GM06990 (cell line): ENCODE data around the gene SPRYD3.

Experiments
- DNase-seq: peaks from one replicate; pipeline ENCODE4 v3.0.0-alpha.2; 2011; ENCODE audit not compliant: insufficient read length; ENCODE audit errors: extremely low read depth
- H3K27me3 ChIP-seq: replicated peaks from 2 replicates; pipeline ENCODE4 v1.6.0; 2011; ENCODE audit warnings: low read length; ENCODE audit not compliant: control insufficient read depth, insufficient read depth
- H3K36me3 ChIP-seq: 2 replicates; pipeline ENCODE4 v1.5.1; 2011; ENCODE audit warnings: low read length; ENCODE audit not compliant: control insufficient read depth, insufficient read depth
- H3K4me3 ChIP-seq: replicated peaks from 2 replicates; pipeline ENCODE4 v1.5.1; 2011; ENCODE audit warnings: low read depth, mild to moderate bottlenecking, control low read depth, low read length
- TF ChIP-seq, protein P1 (sequence below): IDR thresholded peaks from 2 replicates; pipeline ENCODE4 v1.5.1; 2011; ENCODE audit warnings: low read length, control low read depth, mild to moderate bottlenecking, inconsistent platforms; ENCODE audit not compliant: insufficient read depth, poor library complexity, severe bottlenecking

Gene SPRYD3

GRCh38 chr12:53074283-53074998, 4.7 kb downstream of the SPRYD3 start:
- no peaks in the 10 kb centered on the region for H3K27me3 ChIP-seq
- TF ChIP-seq, protein P1, sequence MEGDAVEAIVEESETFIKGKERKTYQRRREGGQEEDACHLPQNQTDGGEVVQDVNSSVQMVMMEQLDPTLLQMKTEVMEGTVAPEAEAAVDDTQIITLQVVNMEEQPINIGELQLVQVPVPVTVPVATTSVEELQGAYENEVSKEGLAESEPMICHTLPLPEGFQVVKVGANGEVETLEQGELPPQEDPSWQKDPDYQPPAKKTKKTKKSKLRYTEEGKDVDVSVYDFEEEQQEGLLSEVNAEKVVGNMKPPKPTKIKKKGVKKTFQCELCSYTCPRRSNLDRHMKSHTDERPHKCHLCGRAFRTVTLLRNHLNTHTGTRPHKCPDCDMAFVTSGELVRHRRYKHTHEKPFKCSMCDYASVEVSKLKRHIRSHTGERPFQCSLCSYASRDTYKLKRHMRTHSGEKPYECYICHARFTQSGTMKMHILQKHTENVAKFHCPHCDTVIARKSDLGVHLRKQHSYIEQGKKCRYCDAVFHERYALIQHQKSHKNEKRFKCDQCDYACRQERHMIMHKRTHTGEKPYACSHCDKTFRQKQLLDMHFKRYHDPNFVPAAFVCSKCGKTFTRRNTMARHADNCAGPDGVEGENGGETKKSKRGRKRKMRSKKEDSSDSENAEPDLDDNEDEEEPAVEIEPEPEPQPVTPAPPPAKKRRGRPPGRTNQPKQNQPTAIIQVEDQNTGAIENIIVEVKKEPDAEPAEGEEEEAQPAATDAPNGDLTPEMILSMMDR = no peak
- no peak overlapping the region for H3K4me3 ChIP-seq
- H3K36me3 ChIP-seq = peaks cover 22% of the 10 kb centered on the region
- DNase-seq = no peak

DNA sequence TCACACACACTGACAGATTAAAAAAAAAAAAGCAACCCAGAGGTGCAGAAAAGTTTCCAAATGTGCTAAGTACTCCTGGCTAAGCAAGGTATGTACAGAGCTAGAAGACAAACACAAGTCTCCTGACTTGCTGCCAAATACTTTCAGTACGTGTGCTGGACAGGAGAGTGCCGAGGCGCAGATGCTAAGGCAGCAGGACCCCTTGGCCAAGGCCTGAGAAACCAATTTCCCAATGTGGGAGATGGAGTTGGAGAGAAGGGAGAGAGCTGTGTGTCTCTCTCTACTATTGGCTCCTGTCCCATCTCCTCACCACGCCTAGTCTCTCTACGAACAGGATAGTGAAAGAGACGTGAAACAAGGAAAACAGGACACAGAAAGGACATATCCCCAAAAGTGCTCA, 5.3 kb downstream of the SPRYD3 start:
- no peak for DNase-seq
- TF ChIP-seq, protein P1 = no peak
- Histone ChIP-seq H3K27me3 (no peaks in the 10 kb centered on the region), H3K4me3 (no peak overlapping the region), H3K36me3 (peaks cover 22% of the 10 kb centered on the region)

GRCh38 chr12:53071591-53072551, 7.3 kb downstream of the SPRYD3 start:
- TF ChIP-seq, protein P1 = no peak
- H3K27me3 ChIP-seq = no peaks in the 10 kb centered on the region
- H3K4me3 ChIP-seq = no peak overlapping the region
- no peak for DNase-seq
- H3K36me3 ChIP-seq = peaks cover 22% of the 10 kb centered on the region

DNA sequence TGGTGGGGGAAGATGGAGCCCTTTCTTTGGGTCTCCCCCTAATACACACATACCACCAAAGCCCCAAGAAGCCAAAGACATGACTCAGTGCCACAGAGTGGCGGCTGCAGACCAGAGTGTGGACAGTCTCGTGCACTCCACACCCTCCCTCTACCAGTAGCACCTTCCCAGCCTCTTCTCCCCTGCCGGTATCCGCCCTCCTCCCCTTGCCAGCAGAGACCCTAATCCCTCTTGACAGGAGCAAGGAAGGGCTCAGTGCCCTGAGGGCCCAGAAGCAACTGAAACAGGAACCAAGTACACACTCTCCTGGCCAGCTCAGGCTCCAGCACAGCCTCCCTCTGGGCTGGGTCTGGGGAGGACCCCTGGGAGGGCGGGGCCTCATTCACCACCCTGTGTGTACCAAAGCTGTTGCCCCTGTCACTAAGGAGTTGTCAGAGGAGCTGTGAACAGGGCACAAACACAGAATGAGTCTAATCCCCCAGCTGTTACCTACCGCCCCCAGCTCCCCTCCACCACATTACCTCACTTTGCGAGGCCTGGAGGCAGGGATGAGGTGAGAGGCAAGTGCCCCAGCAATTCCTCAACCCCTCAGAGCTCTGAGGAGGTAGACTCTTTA, 8.2 kb downstream of the SPRYD3 start:
- H3K36me3 ChIP-seq = peaks cover 21% of the 10 kb centered on the region
- TF ChIP-seq, protein P1 = no peak

DNA sequence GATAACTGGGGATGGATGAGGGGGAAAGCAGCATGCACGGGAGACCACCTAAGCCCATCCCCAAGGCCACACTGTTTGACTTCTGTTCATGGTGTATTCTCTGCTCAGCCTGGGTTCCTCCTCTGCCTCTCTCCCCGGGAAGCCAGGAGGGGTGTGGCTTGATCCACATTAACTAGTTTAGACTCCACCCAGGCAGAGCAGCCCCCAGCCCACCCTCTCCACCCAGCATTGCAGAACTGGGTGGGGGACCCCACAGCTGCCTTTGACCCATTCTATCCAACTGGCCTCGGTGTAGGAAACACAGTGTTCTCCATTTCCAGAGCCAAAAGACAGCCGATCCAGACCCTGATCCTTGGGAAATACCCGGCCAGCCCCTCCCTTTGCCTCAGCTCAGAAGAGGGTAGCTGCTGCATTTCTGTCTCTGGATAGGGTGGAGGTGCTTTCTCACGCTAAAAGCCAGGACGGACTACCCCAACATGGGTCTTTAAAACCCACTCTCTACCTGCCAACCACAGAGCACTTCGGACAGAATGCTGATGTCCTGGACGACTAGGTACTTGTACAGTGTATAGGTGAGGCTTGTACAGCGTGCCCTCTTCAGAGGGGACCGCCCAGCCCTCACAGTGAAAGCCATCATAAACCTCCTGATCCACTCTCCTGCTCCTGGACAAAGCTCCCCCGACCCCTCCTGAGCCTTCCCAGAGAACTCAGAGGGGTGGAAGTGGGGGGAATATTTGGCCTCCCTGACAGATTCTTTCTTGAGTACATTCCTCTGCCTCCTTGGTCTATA, 9.4 kb downstream of the SPRYD3 start:
- H3K4me3 ChIP-seq = no peak overlapping the region
- TF ChIP-seq, protein P1 = no peak
- DNase-seq = no peak
- H3K27me3 ChIP-seq = no peaks in the 10 kb centered on the region
- peaks cover 24% of the 10 kb centered on the region for H3K36me3 ChIP-seq

More for the DNA sequence above, 8.2 kb downstream of the SPRYD3 start:
- no peak for DNase-seq
- no peak overlapping the region for H3K4me3 ChIP-seq
- no peaks in the 10 kb centered on the region for H3K27me3 ChIP-seq
